WI38 (cell line): ENCODE results near the gene UNC80.
A peak's percentile ranks its signal among the peaks of the same experiment; 100 is the strongest.
"Not testable (repeated sequence)": the region's sequence is repeated elsewhere in the genome, so short reads cannot be mapped to it uniquely, and the experiment has no call there.

Experiments
- H3K4me3 ChIP-seq: 2 replicates; pipeline ENCODE4 v1.5.1; 2011; ENCODE audit warnings: low read depth, mild to moderate bottlenecking, control low read depth, low read length
- CTCF ChIP-seq: IDR thresholded peaks from 2 replicates; pipeline ENCODE4 v1.5.1; 2012; ENCODE audit warnings: low read depth, mild to moderate bottlenecking, control low read depth, low read length

The UNC80 gene

GRCh38 chr2:209773377-209773776 lies 1.7 kb downstream of the UNC80 start:
- no peak overlapping the region for H3K4me3 ChIP-seq
- TF ChIP-seq CTCF: no peak

GRCh38 chr2:209787416-209787815 lies 15.8 kb downstream of the UNC80 start:
- H3K4me3 ChIP-seq: no peak overlapping the region
- TF ChIP-seq CTCF: no peak

GRCh38 chr2:209788925-209789324 lies 17.3 kb downstream of the UNC80 start:
- no peak for TF ChIP-seq CTCF
- H3K4me3 ChIP-seq: no peak overlapping the region

- 0 out of 2 replicates have a peak overlapping the region, but pooled peaks have one; percentile 1 for H3K4me3 ChIP-seq
- no peak for TF ChIP-seq CTCF
These were observed 18.6 kb downstream of the UNC80 start for GRCh38 chr2:209790066-209790728.

- TF ChIP-seq CTCF: no peak
- H3K4me3 ChIP-seq: no peak overlapping the region
These were observed 19.5 kb downstream of the UNC80 start for GRCh38 chr2:209791151-209791550.

- not testable (repeated sequence) for H3K4me3 ChIP-seq
These were observed 23.8 kb downstream of the UNC80 start for GRCh38 chr2:209795425-209795824.

- H3K4me3 ChIP-seq: no peak overlapping the region
- TF ChIP-seq CTCF: no peak
These were observed 33.7 kb downstream of the UNC80 start for GRCh38 chr2:209805351-209805750.

- no peak for TF ChIP-seq CTCF
- H3K4me3 ChIP-seq: no peak overlapping the region
These were observed 34.7 kb downstream of the UNC80 start for GRCh38 chr2:209806318-209806717.
